ENCODE results near the gene PIGN. TPM values are rescaled to one million over a fixed set of nuclear protein-coding genes. Genes with fewer than 3 reads are reported as not detected.

PIGN gene
- total RNA-seq, 2 donors from 2014 or later: 22.6 to 28.7 TPM

- TF ChIP-seq CTCF (IDR thresholded peaks at IDR 0.05): no peak
- TF ChIP-seq POLR2A (IDR thresholded peaks at IDR 0.05): no peak
- ATAC-seq (no peak), DNase-seq (no peak)
- Histone ChIP-seq H3K36me3 (replicated peaks in 1 of 2; ENCODE audit: insufficient read depth in 1 of 2, low read depth in 2 of 2) (no peaks in the 10 kb centered on the region), H3K4me1 (no peaks in the 10 kb centered on the region), H3K4me3 (no peak overlapping the region), H3K9me3 (no peaks in the 10 kb centered on the region), H3K27me3 (no peaks in the 10 kb centered on the region), H3K27ac (no peak overlapping the region)
- intact Hi-C loops (cut with DNase I): no loop called here
- WGBS, 2 donors: 50 to 62% methylated on average over 5 of the region's 5 CpGs
Observed at GRCh38 chr18:62164855-62165487, 21.9 kb downstream of the PIGN start.

- H3K27me3 ChIP-seq: no peaks in the 10 kb centered on the region
- TF ChIP-seq POLR2A (IDR thresholded peaks at IDR 0.05) (no peak), CTCF (IDR thresholded peaks at IDR 0.05) (no peak)
- DNase-seq: no peak
- H3K4me3 ChIP-seq: no peak overlapping the region
- WGBS, 2 donors: 91 to 93% methylated on average over 7 of the region's 7 CpGs
- no peak overlapping the region for H3K27ac ChIP-seq
- ATAC-seq: no peak
- no peaks in the 10 kb centered on the region for H3K9me3 ChIP-seq
- no peaks in the 10 kb centered on the region for H3K36me3 ChIP-seq (replicated peaks in 1 of 2; ENCODE audit: insufficient read depth in 1 of 2, low read depth in 2 of 2)
- intact Hi-C loops (cut with DNase I): no loop called here
- no peaks in the 10 kb centered on the region for H3K4me1 ChIP-seq
Observed at GRCh38 chr18:62164310-62164709, 22.5 kb downstream of the PIGN start.

- Histone ChIP-seq H3K4me1 (no peaks in the 10 kb centered on the region), H3K27ac (no peak overlapping the region), H3K4me3 (no peak overlapping the region), H3K27me3 (no peaks in the 10 kb centered on the region), H3K36me3 (replicated peaks in 1 of 2; ENCODE audit: insufficient read depth in 1 of 2, low read depth in 2 of 2) (peaks cover 0 to 3% of the 10 kb centered on the region in 2 donors), H3K9me3 (no peaks in the 10 kb centered on the region)
- 88 to 92% methylated on average over 1 of the region's 1 CpG for WGBS, 2 donors
- intact Hi-C loops (cut with DNase I): no loop called here
- ATAC-seq (no peak), DNase-seq (no peak)
- TF ChIP-seq POLR2A (IDR thresholded peaks at IDR 0.05) (no peak), CTCF (IDR thresholded peaks at IDR 0.05) (no peak)
Observed at GRCh38 chr18:62157843-62158242, 29.0 kb downstream of the PIGN start.

- Histone ChIP-seq H3K27me3 (no peaks in the 10 kb centered on the region), H3K9me3 (no peaks in the 10 kb centered on the region), H3K4me1 (no peaks in the 10 kb centered on the region), H3K36me3 (replicated peaks in 1 of 2; ENCODE audit: insufficient read depth in 1 of 2, low read depth in 2 of 2) (peaks cover 0 to 3% of the 10 kb centered on the region in 2 donors), H3K4me3 (no peak overlapping the region), H3K27ac (no peak overlapping the region)
- DNase-seq (no peak), ATAC-seq (no peak)
- intact Hi-C loops (cut with DNase I): no loop called here
- TF ChIP-seq POLR2A (IDR thresholded peaks at IDR 0.05) (no peak), CTCF (IDR thresholded peaks at IDR 0.05) (no peak)
- 80 to 93% methylated on average over 1 of the region's 1 CpG for WGBS, 2 donors
Observed at GRCh38 chr18:62152844-62153243, 34.0 kb downstream of the PIGN start.
